WTC11 (cell line): ENCODE measurements around the gene ACBD6. TPM values are rescaled to one million over a fixed set of nuclear protein-coding genes. Genes with fewer than 3 reads are reported as not detected.

Source experiments
- ATAC-seq: fragments of 200-7000 bp; cut with Tn5 transposase; 2 replicates; pipeline ENCODE4 v1.10.0; 2021; ENCODE audit warnings: mild to moderate bottlenecking, moderate library complexity
- CTCF ChIA-PET: fragments of 300-600 bp; sonication (Branson Sonifier 250); formaldehyde crosslinking; loops from one replicate; lab custom pipeline; 2021; ENCODE audit warnings: antibody characterized with exemption; lab: Charles Lee
- POLR2A ChIA-PET: fragments of 350-600 bp; sonication (Branson Sonifier 250); formaldehyde crosslinking; loops from one replicate; lab custom pipeline; 2021; ENCODE audit warnings: antibody characterized with exemption; lab: Charles Lee
- DNase-seq: peaks from one replicate; pipeline ENCODE4 v3.0.0; 2021; ENCODE audit warnings: low spot score
- H3K27ac Mint-ChIP-seq: 2 replicates; pipeline ENCODE4 v1.8.0; 2021; ENCODE audit warnings: mixed read lengths
- H3K27me3 Mint-ChIP-seq: 2 replicates; pipeline ENCODE4 v1.8.0; 2021; ENCODE audit warnings: low read depth, mild to moderate bottlenecking, moderate library complexity, mixed read lengths
- H3K36me3 Mint-ChIP-seq: 2 replicates; pipeline ENCODE4 v1.8.0; 2021; ENCODE audit warnings: mixed read lengths
- H3K4me1 Mint-ChIP-seq: 2 replicates; pipeline ENCODE4 v1.8.0; 2022; ENCODE audit warnings: mixed read lengths
- H3K4me3 Mint-ChIP-seq: 2 replicates; pipeline ENCODE4 v1.8.0; 2021; ENCODE audit warnings: mild to moderate bottlenecking, moderate library complexity, mixed read lengths
- H3K9me3 Mint-ChIP-seq: 2 replicates; pipeline ENCODE4 v1.8.0; 2021; ENCODE audit warnings: mixed read lengths
- ATF1 ChIP-seq: sonication (generic); formaldehyde crosslinking; IDR thresholded peaks from 2 replicates; pipeline ENCODE4 v1.8.1; 2023; ENCODE audit warnings: mild to moderate bottlenecking, moderate library complexity, missing genetic modification reagents
- ETV6 ChIP-seq: sonication (generic); formaldehyde crosslinking; IDR thresholded peaks from 2 replicates; pipeline ENCODE4 v1.8.1; 2022; ENCODE audit warnings: mild to moderate bottlenecking, missing genetic modification reagents
- FOXP1 ChIP-seq: sonication (generic); formaldehyde crosslinking; IDR thresholded peaks from 2 replicates; pipeline ENCODE4 v1.8.0; 2022; ENCODE audit warnings: missing genetic modification reagents, mild to moderate bottlenecking, moderate library complexity, borderline replicate concordance
- HMGA2 ChIP-seq: fragments of 250-450 bp; sonication (Bioruptor Pico); IDR thresholded peaks from 2 replicates; pipeline ENCODE4 v1.4.0; 2021; ENCODE audit warnings: mild to moderate bottlenecking, moderate library complexity
- JUN ChIP-seq: sonication (generic); formaldehyde crosslinking; IDR thresholded peaks from 2 replicates; pipeline ENCODE4 v1.8.0; 2023; ENCODE audit warnings: mild to moderate bottlenecking, missing genetic modification reagents
- KAT7 ChIP-seq: sonication (generic); formaldehyde crosslinking; IDR thresholded peaks from 2 replicates; pipeline ENCODE4 v1.8.1; 2023; ENCODE audit warnings: missing genetic modification reagents, mild to moderate bottlenecking, borderline replicate concordance
- OVOL2 ChIP-seq: fragments of 250-450 bp; sonication (Bioruptor Pico); IDR thresholded peaks from 2 replicates; pipeline ENCODE4 v1.9.0; 2021; ENCODE audit warnings: mild to moderate bottlenecking, borderline replicate concordance
- SMAD4 ChIP-seq: sonication (generic); formaldehyde crosslinking; IDR thresholded peaks from 2 replicates; pipeline ENCODE4 v1.8.0; 2022; ENCODE audit warnings: mild to moderate bottlenecking, missing genetic modification reagents
- ZNF121 ChIP-seq: sonication (generic); formaldehyde crosslinking; IDR thresholded peaks from 2 replicates; pipeline ENCODE4 v1.8.0; 2023; ENCODE audit warnings: missing genetic modification reagents
- ZNF219 ChIP-seq: sonication (generic); formaldehyde crosslinking; IDR thresholded peaks from 2 replicates; pipeline ENCODE4 v1.8.0; 2023; ENCODE audit warnings: missing genetic modification reagents, mild to moderate bottlenecking, borderline replicate concordance
- total RNA-seq: library from RNA; stranded (reverse); gene quantifications from 3 replicates; pipeline ENCODE4 v1.2.3, GENCODE V29; 2021
- TF ChIP-seq, protein P1 (sequence below): sonication (generic); formaldehyde crosslinking; IDR thresholded peaks from 2 replicates; pipeline ENCODE4 v1.8.0; 2022; ENCODE audit warnings: mild to moderate bottlenecking, missing genetic modification reagents
- TF ChIP-seq, protein P2 (sequence below): sonication (generic); formaldehyde crosslinking; IDR thresholded peaks from 2 replicates; pipeline ENCODE4 v1.8.0; 2023; ENCODE audit warnings: mild to moderate bottlenecking, missing genetic modification reagents
- TF ChIP-seq, protein P3 (sequence below): fragments of 200-600 bp; IDR thresholded peaks from 2 replicates; pipeline ENCODE4 v1.8.0; 2022; ENCODE audit warnings: antibody characterized with exemption
- TF ChIP-seq, protein P4 (sequence below): fragments of 250-450 bp; sonication (Bioruptor Pico); IDR thresholded peaks from 2 replicates; pipeline ENCODE4 v1.9.0; 2021; ENCODE audit warnings: mild to moderate bottlenecking, borderline replicate concordance
- TF ChIP-seq, protein P5 (sequence below): sonication (generic); formaldehyde crosslinking; IDR thresholded peaks from 2 replicates; pipeline ENCODE4 v1.8.0; 2022; ENCODE audit warnings: mild to moderate bottlenecking, missing genetic modification reagents
- TF ChIP-seq, protein P6 (sequence below): sonication (generic); formaldehyde crosslinking; IDR thresholded peaks from 2 replicates; pipeline ENCODE4 v1.8.1; 2022; ENCODE audit warnings: low read depth, mild to moderate bottlenecking, moderate library complexity, missing genetic modification reagents, borderline replicate concordance
- TF ChIP-seq, protein P7 (sequence below): sonication (generic); formaldehyde crosslinking; IDR thresholded peaks from 2 replicates; pipeline ENCODE4 v1.8.1; 2022; ENCODE audit warnings: missing genetic modification reagents, borderline replicate concordance

The ACBD6 gene
- total RNA-seq, 1 experiment from 2014 or later = 53.5 TPM

DNA sequence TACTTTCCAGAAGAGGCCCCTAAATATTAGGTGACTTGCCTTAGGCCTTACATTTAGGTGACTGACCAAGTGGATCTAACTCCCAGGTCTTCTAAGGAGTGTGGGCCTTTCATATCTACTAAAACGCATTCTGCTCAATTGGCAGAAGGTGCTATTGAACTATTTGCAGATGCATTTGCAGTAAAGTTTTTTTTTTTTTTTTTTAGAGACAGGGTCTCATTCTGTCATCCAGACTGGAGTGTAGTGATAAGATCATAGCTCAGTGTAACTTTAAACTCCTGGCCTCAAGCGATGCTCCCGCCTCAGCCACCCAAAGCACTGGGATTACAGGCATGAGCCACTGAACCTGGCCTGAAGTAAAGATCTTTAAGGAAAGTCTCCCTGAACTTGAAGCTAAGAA, 13.0 kb upstream of the ACBD6 start:
- DNase-seq = no peak
- CTCF ChIA-PET = interaction anchor here (0.5 to 3.3 kb wide), 27 partner anchors 9 to 929 kb away, joined by 3 to 31 read pairs (median 4); partner anchors contain the start of genes ACBD6, KIAA1614 and XPR1
- Mint-ChIP-seq H3K27ac (no peak overlapping the region), H3K36me3 (peaks cover 4% of the 10 kb centered on the region), H3K9me3 (peaks cover 17% of the 10 kb centered on the region), H3K4me1 (peaks cover 32% of the 10 kb centered on the region), H3K4me3 (no peak overlapping the region), H3K27me3 (peaks cover 2% of the 10 kb centered on the region; the same call in 1 of the 2 replicates)
- TF ChIP-seq ATF1 (CRISPR knock-in tag) = no peak
- TF ChIP-seq, protein P1, sequence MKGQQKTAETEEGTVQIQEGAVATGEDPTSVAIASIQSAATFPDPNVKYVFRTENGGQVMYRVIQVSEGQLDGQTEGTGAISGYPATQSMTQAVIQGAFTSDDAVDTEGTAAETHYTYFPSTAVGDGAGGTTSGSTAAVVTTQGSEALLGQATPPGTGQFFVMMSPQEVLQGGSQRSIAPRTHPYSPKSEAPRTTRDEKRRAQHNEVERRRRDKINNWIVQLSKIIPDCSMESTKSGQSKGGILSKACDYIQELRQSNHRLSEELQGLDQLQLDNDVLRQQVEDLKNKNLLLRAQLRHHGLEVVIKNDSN (CRISPR knock-in tag) = no peak
- TF ChIP-seq, protein P2, sequence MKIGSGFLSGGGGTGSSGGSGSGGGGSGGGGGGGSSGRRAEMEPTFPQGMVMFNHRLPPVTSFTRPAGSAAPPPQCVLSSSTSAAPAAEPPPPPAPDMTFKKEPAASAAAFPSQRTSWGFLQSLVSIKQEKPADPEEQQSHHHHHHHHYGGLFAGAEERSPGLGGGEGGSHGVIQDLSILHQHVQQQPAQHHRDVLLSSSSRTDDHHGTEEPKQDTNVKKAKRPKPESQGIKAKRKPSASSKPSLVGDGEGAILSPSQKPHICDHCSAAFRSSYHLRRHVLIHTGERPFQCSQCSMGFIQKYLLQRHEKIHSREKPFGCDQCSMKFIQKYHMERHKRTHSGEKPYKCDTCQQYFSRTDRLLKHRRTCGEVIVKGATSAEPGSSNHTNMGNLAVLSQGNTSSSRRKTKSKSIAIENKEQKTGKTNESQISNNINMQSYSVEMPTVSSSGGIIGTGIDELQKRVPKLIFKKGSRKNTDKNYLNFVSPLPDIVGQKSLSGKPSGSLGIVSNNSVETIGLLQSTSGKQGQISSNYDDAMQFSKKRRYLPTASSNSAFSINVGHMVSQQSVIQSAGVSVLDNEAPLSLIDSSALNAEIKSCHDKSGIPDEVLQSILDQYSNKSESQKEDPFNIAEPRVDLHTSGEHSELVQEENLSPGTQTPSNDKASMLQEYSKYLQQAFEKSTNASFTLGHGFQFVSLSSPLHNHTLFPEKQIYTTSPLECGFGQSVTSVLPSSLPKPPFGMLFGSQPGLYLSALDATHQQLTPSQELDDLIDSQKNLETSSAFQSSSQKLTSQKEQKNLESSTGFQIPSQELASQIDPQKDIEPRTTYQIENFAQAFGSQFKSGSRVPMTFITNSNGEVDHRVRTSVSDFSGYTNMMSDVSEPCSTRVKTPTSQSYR (CRISPR knock-in tag) = no peak
- no peak for TF ChIP-seq ZNF121 (CRISPR knock-in tag)
- no peak for TF ChIP-seq KAT7 (CRISPR knock-in tag)
- TF ChIP-seq, protein P3, sequence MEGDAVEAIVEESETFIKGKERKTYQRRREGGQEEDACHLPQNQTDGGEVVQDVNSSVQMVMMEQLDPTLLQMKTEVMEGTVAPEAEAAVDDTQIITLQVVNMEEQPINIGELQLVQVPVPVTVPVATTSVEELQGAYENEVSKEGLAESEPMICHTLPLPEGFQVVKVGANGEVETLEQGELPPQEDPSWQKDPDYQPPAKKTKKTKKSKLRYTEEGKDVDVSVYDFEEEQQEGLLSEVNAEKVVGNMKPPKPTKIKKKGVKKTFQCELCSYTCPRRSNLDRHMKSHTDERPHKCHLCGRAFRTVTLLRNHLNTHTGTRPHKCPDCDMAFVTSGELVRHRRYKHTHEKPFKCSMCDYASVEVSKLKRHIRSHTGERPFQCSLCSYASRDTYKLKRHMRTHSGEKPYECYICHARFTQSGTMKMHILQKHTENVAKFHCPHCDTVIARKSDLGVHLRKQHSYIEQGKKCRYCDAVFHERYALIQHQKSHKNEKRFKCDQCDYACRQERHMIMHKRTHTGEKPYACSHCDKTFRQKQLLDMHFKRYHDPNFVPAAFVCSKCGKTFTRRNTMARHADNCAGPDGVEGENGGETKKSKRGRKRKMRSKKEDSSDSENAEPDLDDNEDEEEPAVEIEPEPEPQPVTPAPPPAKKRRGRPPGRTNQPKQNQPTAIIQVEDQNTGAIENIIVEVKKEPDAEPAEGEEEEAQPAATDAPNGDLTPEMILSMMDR = no peak
- TF ChIP-seq ETV6 = no peak
- TF ChIP-seq FOXP1 (CRISPR knock-in tag) = no peak
- TF ChIP-seq JUN (CRISPR knock-in tag) = no peak
- TF ChIP-seq OVOL2 (CRISPR knock-in tag) = no peak
- TF ChIP-seq, protein P4, sequence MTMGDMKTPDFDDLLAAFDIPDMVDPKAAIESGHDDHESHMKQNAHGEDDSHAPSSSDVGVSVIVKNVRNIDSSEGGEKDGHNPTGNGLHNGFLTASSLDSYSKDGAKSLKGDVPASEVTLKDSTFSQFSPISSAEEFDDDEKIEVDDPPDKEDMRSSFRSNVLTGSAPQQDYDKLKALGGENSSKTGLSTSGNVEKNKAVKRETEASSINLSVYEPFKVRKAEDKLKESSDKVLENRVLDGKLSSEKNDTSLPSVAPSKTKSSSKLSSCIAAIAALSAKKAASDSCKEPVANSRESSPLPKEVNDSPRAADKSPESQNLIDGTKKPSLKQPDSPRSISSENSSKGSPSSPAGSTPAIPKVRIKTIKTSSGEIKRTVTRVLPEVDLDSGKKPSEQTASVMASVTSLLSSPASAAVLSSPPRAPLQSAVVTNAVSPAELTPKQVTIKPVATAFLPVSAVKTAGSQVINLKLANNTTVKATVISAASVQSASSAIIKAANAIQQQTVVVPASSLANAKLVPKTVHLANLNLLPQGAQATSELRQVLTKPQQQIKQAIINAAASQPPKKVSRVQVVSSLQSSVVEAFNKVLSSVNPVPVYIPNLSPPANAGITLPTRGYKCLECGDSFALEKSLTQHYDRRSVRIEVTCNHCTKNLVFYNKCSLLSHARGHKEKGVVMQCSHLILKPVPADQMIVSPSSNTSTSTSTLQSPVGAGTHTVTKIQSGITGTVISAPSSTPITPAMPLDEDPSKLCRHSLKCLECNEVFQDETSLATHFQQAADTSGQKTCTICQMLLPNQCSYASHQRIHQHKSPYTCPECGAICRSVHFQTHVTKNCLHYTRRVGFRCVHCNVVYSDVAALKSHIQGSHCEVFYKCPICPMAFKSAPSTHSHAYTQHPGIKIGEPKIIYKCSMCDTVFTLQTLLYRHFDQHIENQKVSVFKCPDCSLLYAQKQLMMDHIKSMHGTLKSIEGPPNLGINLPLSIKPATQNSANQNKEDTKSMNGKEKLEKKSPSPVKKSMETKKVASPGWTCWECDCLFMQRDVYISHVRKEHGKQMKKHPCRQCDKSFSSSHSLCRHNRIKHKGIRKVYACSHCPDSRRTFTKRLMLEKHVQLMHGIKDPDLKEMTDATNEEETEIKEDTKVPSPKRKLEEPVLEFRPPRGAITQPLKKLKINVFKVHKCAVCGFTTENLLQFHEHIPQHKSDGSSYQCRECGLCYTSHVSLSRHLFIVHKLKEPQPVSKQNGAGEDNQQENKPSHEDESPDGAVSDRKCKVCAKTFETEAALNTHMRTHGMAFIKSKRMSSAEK = no peak
- TF ChIP-seq, protein P5, sequence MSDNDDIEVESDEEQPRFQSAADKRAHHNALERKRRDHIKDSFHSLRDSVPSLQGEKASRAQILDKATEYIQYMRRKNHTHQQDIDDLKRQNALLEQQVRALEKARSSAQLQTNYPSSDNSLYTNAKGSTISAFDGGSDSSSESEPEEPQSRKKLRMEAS = no peak
- TF ChIP-seq, protein P6, sequence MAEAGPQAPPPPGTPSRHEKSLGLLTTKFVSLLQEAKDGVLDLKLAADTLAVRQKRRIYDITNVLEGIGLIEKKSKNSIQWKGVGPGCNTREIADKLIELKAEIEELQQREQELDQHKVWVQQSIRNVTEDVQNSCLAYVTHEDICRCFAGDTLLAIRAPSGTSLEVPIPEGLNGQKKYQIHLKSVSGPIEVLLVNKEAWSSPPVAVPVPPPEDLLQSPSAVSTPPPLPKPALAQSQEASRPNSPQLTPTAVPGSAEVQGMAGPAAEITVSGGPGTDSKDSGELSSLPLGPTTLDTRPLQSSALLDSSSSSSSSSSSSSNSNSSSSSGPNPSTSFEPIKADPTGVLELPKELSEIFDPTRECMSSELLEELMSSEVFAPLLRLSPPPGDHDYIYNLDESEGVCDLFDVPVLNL = no peak
- TF ChIP-seq, protein P7, sequence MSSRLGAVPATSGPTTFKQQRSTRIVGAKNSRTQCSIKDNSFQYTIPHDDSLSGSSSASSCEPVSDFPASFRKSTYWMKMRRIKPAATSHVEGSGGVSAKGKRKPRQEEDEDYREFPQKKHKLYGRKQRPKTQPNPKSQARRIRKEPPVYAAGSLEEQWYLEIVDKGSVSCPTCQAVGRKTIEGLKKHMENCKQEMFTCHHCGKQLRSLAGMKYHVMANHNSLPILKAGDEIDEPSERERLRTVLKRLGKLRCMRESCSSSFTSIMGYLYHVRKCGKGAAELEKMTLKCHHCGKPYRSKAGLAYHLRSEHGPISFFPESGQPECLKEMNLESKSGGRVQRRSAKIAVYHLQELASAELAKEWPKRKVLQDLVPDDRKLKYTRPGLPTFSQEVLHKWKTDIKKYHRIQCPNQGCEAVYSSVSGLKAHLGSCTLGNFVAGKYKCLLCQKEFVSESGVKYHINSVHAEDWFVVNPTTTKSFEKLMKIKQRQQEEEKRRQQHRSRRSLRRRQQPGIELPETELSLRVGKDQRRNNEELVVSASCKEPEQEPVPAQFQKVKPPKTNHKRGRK (CRISPR knock-in tag) = no peak
- no peak for TF ChIP-seq SMAD4
- no peak for TF ChIP-seq HMGA2 (CRISPR knock-in tag)
- TF ChIP-seq ZNF219 (CRISPR knock-in tag) = no peak
- POLR2A ChIA-PET = interaction anchor here (0.5 to 1.3 kb wide), 4 partner anchors 13 to 613 kb away, joined by 3 to 6 read pairs (median 4); partner anchors contain the start of gene ACBD6
- ATAC-seq = peak; percentile 23
